ENCODE measurements around the gene RAB6A.
"Not testable (repeated sequence)": the region's sequence is repeated elsewhere in the genome, so short reads cannot be mapped to it uniquely, and the experiment has no call there.

Gene RAB6A

DNA sequence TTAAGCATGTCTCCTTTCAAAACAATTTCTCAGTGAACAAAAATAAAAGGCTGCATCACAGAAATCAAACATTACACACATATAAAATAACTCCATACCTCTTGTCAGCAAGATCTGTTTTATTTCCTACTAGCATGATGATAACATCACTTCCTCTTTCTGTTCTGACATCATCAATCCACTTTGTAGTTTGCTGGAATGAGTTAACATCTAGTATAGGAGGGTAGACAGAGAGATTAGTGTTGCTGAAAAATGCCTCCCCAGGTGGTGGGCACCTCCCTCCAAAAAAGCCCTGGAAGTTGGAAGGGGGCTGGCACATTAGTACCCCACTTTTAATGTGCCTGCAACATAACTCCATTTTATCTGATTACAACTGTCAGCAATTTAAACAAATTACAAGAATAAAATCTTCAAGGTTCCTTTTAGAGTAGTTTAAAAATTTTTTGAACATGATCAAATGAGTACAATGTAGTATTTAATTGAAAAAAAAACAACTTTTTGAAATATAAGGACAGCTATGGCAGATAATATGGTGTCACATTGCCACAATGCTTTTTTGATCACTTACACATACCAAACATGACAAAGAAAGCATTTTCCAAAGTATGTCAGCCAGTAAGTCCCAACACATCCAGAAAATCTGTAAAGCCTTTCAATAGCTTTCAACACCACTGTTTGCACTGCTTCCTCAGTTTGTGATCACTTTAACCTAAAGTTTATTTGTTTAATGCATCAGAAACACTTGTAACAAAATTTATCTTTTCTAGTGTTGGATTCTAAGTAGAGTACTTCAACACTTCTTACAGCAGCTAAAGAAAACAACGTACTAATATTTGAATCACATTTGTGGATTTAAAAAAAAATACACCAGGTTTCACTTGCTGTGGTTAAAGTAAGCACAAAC lies 44.5 kb downstream of the RAB6A start:
- DNase-seq, result no peak

GRCh38 chr11:73715541-73715940 lies 45.3 kb downstream of the RAB6A start:
- DNase-seq, result no peak

DNA sequence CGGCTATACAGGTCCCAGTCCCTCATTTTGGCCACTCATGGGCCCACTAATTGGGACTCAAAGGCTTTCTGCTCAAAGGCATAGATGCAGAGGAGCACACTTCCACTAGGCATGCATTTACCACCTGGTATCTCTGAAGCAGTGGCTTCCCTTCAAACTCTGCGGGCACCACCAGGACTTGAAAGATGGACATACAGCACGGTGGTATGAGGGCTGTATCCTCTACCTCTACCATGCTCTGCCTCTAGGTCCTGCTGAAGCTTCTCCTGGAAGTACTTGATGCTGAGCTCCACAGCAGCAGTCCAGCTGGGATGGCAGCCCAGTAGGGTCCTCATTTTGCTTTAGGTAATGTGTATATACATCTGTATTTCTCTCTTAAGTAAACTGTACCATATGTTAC lies 49.9 kb downstream of the RAB6A start:
- DNase-seq, result no peak

GRCh38 chr11:73705053-73705452 lies 55.8 kb downstream of the RAB6A start:
- no peak for DNase-seq

DNA sequence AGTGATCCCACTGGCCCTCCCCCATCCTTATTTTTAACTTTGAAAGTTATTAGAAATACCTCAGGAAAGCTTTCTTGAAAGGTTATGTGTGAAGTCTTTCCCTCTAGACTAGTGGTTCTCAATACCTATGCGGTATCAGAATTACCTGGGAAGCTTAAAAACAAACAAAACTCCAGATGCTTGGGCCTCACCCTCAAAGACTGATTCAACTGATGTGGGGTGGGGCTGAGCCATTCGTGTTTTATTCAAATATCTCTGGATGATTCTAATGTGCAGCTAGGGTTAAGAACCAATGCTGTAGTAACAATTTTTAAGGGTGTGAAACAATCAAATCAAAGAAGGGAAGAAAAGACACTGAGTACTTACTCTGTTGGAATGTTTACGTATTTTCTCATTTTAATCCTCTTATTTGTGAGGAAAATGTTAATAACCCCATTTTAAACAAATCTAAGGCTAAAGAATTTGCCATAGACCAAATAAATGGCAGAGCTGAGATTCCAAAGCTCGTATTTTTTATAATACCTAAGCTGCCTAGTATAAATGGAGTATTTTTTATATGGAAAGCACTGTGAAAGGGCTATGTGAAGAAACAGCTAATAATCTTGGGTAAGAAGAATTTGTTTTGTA lies 66.9 kb downstream of the RAB6A start:
- DNase-seq, result no peak

DNA sequence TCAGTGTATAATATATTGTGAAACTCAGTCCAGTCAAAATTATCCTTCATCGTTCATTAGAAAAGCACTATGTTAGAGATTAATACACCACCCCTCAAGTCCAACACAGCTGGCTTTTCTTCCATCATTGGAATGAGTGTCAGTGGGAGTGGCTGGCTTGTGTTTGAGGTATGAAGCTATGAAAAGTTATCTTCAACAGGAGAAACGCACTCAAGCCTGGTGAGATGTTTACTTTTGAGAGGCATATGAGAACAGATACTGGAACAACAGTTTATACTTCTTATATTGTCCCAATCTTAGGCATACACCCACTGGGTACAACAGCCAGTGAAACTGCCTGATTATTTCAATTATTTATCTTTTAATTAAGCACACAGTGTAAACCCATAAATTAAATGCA lies 80.2 kb downstream of the RAB6A start:
- no peak for DNase-seq

DNA sequence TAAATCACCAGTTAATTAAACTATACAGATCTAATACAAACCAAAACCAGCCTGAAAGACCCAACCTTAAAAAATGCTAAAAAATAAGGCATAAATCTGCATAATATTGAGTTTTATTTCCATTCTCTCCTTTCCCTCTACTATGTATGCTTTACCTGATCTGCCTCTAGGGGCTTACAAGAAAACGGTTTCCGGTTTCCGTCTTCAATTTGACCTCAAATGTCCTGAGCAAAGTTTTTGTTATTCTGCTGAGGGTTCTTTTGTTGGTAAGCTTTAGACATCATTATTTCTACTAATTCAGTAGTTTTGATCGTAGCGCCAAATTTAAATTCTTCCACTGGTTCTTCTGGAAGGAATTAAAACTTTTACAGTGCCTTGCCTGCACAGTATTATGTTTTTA lies 84.3 kb downstream of the RAB6A start:
- not testable (repeated sequence) for DNase-seq

DNA sequence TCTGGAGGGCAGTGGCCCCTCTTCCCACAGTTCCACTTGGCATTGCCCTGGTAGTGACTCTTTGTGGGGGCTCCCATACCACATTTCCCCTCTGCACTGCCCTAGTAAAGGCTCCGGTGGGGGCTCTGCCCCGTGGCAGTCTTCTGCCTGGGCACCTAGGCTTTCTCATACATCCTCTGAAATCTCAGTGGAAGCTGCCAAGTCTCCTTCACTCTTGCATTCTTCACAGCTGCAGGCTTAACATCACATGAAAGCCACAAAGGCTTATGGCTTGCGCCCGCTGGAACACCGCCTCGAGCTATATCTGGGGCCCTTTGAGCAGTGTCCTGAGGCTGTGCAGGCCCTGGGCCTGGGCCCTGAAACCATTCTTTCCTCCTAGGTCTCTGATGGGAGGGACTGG lies 89.2 kb downstream of the RAB6A start:
- no peak for DNase-seq

DNA sequence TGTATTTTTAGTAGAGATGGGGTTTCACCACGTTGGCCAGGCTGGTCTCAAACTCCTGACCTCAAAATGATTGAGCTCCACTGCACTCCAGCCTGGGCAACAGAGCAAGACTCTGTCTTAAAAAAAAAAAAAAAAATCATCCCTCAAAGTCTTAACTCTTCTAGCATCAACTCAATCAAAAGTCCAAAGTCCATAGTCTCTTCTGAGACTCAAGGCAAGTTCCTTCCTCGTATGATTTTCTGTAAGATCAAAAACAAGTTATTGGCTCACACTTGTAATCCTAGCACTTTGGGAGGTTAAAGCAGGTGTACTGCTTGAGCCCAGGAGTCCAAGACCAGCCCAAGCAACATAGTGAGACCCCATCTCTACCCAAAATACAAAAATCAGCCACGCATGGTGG lies 90.1 kb downstream of the RAB6A start:
- DNase-seq, result no peak

GRCh38 chr11:73667891-73668290 lies 93.0 kb downstream of the RAB6A start:
- no peak for DNase-seq

- DNase-seq, result no peak
Observed at GRCh38 chr11:73664877-73665276, 96.0 kb downstream of the RAB6A start.

DNA sequence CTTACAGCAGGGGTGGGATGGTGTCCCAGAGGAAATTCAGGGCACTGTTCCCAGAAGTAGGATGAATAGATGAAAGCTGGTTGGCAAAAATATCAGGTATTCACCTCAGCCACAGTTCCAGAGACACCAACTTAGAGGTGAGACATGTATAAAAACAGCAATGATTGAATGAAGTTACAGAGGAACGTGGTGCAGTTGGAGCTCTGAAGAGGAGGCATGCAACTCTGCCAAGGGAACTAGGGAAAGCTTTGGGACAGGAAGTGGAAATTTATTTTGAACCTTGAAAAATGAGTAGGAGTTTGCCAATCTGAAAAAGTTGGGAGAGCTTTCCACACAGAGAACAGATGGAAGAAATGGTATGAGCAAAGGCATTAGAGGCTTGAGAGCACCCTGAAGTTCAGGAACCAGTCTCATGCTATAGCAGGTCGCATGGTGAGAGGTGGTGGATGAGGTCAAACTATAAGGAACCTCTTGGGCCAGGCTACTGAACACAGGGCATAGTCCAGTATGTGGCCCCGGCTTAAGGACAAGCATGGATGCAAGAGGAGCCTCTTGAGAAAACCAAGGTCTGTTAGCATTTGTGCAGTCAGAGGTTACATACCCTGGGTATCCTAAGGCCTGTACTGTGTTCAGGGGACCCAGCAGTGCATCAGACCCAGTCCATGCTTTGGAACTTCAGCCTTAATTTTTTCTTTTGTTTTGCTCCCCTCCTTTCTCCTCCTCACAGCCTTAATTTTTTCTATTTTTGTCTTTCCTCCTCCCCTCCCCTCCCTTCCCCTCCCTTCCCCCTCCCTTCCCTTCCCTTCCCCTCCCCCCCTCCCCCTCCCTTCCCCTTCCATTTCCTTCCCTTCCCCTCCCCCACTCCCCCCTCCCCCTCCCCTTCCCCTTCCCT lies 97.0 kb downstream of the RAB6A start:
- no peak for DNase-seq

DNA sequence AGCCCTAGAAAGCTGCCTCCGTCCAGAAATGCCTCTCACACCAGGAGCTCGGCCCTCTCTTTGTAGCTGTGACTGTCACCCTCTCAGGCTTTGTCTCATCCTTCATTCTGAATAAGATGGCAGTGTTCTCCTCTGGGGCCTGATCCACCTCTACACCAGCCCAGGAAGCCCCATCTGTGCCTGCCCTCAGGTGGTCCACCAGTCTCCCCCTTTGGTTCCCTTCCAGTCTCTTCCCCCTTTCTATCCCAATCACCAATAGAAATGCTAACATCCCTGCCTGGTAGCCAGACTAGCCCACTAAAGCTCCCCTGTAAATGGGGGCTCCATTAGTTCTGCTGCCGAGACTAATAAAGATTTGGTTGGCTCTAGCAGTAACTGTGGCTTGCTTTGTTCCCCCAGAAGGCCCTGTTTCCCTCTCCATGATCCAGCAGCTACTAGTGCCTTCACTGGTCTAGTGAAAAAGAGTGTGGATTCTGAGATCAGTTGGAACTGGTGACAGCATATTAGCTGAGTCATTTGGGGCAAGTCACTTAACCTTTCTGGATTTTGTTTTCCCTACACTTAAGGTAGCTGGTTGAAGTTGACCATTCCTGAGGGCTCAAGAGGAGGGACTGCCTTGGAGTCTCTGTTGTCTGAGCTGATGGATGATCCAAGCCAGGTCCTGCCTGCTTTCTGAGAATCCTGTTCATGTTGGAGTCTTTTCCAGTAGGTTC lies 98.3 kb downstream of the RAB6A start:
- no peak for DNase-seq

DNA sequence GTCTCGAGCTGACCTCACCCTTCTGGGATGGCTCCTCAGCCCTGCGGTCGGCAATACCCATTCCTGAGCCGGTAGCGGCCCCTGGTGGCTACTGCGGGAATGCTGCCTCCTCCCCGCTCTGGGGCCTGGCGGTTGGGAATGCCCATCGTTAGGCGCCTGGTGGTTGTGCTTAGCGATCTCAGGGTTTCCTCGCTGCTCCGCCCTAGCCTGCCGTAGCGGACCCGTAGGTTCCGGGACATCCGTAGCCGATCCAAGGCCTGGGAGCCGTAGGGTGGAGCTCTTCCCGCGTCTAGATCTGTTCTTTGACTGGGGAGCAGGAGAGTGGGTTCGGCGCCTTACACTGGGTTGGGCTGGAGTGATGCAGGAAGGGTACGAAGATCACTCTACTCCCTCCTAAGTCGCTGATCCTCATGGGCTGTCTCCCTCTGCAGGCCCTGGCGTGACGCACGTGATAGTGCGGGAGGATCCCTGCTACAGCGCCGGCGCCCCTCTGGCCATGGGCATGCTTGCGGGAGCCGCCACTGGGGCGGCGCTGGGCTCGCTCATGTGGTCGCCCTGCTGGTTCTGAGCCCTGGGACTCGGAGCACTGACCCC lies 99.7 kb downstream of the RAB6A start:
- peak; percentile 88 for DNase-seq

DNA sequence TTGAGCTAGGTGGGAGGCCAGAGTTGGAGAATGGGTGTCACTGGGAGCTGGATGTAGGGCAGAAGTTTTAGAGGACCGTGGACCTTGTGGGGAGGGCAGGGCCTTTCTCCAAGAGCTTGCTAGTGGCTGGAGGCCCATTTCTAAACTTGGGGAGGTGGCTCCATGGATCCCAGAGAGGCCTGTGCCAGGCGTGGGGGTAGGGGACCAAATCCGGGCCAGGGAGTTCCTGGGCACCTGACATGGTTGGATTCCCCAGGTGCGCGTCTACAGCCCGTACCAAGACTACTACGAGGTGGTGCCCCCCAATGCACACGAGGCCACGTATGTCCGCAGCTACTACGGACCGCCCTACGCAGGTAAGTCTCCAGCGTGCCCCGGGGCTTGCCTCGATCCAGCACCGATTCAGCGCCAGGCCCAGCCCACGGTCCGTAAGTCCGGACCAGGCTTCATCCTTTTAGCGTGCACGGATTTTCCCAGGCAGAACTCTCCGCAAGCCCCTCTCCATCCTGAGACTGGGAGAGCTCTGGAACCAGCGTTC lies 100.3 kb downstream of the RAB6A start:
- DNase-seq, result no peak

GRCh38 chr11:73659961-73660360 lies 100.9 kb downstream of the RAB6A start:
- DNase-seq, result no peak

- DNase-seq, result no peak
Observed at GRCh38 chr11:73656985-73657384, 103.9 kb downstream of the RAB6A start.

GRCh38 chr11:73655686-73656085 lies 105.2 kb downstream of the RAB6A start:
- DNase-seq, result no peak

GRCh38 chr11:73654482-73655021 lies 106.3 kb downstream of the RAB6A start:
- no peak for DNase-seq

- no peak for DNase-seq
Observed at GRCh38 chr11:73653996-73654395, 106.9 kb downstream of the RAB6A start.

DNA sequence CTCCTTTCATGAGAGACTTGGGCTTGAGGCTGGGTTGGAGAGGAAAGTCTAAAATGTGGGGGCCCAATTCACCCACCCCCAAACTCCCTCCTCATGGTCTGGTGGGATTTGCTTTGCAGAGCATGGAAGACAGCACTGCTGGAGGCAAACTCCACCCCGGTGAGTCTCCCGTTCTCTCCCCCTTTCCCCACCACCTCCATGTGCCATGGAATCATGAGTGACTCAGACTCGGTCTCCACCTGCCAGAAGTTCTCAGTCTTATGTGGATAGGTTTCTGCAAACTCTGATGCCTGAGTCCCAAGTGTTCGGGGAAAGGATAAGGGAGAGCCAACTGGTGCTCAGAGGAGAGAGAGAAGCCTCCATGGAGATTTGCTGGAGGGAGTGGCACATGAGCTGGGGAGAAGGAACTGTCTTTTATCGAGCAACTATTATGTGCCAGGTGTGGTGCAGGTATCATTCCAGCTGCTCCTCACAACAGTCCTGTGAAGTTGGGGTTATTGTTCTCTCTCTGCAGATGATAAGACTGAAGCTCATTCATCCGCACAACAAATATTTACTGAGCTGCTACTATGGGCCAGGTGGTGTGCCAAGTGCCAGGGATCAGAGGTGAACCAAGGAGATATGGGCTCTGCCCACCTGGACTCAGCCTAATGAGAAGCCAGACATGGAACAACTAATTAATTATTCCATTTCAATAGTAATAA lies 107.9 kb downstream of the RAB6A start:
- no peak for DNase-seq
